Ovary (tissue), 9 donors: Measurements from ENCODE around the gene OR6K2. TPM values are rescaled to one million over a fixed set of nuclear protein-coding genes. Genes with fewer than 3 reads are reported as not detected.

ENCODE experiments used
- DNase-seq, 5 donors: peaks; one replicate each; pipeline ENCODE4 v3.0.0-alpha.2; 2019 to 2020
- H3K27ac ChIP-seq, 2 donors: fragments of 200-600 bp; one replicate each; pipeline versions ENCODE4 v1.5.1 to v1.8.0; 2019 to 2022
- H3K27me3 ChIP-seq: fragments of 200-600 bp; one replicate; pipeline ENCODE4 v1.8.0; 2022
- H3K36me3 ChIP-seq: fragments of 200-600 bp; sonication (generic); one replicate; pipeline ENCODE4 v1.5.1; 2019
- H3K4me1 ChIP-seq: one replicate; pipeline ENCODE4 v1.8.1; 2013; ENCODE audit warnings: mild to moderate bottlenecking, moderate library complexity; ENCODE audit not compliant: insufficient read depth
- H3K4me3 ChIP-seq: fragments of 200-600 bp; sonication (generic); one replicate; pipeline ENCODE4 v1.5.1; 2017
- H3K9me3 ChIP-seq, 2 donors: fragments of 200-600 bp in 1 of 2; sonication (generic) in 1 of 2; one replicate each; pipeline versions ENCODE4 v1.5.1 to v1.8.1; 2013 to 2019; ENCODE audit warnings: mild to moderate bottlenecking in 1 of 2, moderate library complexity in 1 of 2
- EP300 ChIP-seq: sonication (generic); formaldehyde crosslinking; IDR thresholded peaks from one replicate; pipeline ENCODE4 v1.6.1; 2017; ENCODE audit warnings: antibody characterized with exemption
- POLR2A ChIP-seq: fragments of 450-650 bp; IDR thresholded peaks from one replicate; pipeline ENCODE4 v1.6.1; 2017; ENCODE audit warnings: antibody characterized with exemption, mild to moderate bottlenecking, moderate library complexity
- WGBS, 3 donors: extraction: QIAGEN DNeasy Blood & Tissue Kit in 1 of 3; methylation state at CpG; one replicate each; pipeline versions ENCODE4 v1.1.5 to v1.1.7; 2013 to 2017; 5-methylcytosine and 5-hydroxymethylcytosine counted together
- intact Hi-C, 4 donors: fragments of 100-400 bp; cut with DNase I; formaldehyde crosslinking; loops; one replicate each; pipeline versions ENCODE4 v1.11.0 to v1.15.1; 2022 to 2023
- polyA plus RNA-seq, 2 donors: library from polyadenylated mRNA; stranded (reverse); fragments of 200-250 nt in 1 of 2; fragments of 350-450 nt in 1 of 2; fragmentation: Illumina TruSeq in 1 of 2; extraction: RNeasy Lipid Tissue Mini Kit (QIAGEN cat#74804) in 1 of 2; gene quantifications; one replicate each; pipeline ENCODE4 v1.2.3, GENCODE V29; 2013 to 2014
- total RNA-seq, 7 donors: library from RNA; depleted of rRNA in 2 of 7; stranded (reverse); fragments of >200 nt in 2 of 7; fragmentation: NEBNext Ultra II Directional in 3 of 7; extraction: Animal tissue kit (Norgen Biotek cat#: 25700) in 3 of 7; gene quantifications; one replicate each; pipeline versions ENCODE4 v1.1.0 to v1.2.4, GENCODE V29; 2016 to 2023
- TF ChIP-seq, protein P1 (sequence below), 3 donors: fragments of 450-650 bp in 2 of 3; fragments of 200-600 bp in 1 of 3; IDR thresholded peaks; one replicate each; pipeline versions ENCODE4 v1.5.1 to v1.8.0; 2016 to 2022; ENCODE audit warnings: antibody characterized with exemption in 3 of 3, mild to moderate bottlenecking in 1 of 3
- donor health status: DM: no; HTN: no; CAD: no; lungs with moderate emphysema.
- donor health status: DM: no; HTN: no; CAD: no.
- donor health status: Bipolar disorder and iron deficiency.
- donor health status: DM: yes; HTN: yes; CAD: no.
- donor health status: DM: no; HTN: no; CAD: no.
- donor health status: DM: yes; HTN: yes; CAD: no.

OR6K2 gene
- total and polyA plus RNA-seq, 9 donors, result not detected

DNA sequence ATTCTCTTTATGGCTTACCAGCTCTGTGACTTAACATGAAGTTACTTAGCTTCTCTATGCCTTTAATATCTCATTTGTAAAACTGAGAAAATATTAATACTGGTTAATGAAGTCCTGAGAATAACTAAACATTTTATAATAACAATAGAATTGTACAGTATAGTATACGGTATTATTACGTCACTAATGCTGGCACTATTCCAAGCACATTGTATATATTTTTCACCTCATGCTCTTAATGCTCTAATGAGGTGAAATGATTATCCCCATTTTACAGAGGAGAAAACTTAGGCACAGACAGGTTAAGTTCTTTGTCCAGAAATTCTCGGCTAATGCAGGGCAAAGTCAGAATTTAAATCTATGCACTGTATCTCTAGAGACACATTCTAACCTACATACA is 19.2 kb upstream of the OR6K2 start:
- H3K27ac ChIP-seq, result no peak overlapping the region
- no peak overlapping the region for H3K4me3 ChIP-seq
- no peak for DNase-seq
- TF ChIP-seq POLR2A (no peak), EP300 (no peak)
- TF ChIP-seq, protein P1, sequence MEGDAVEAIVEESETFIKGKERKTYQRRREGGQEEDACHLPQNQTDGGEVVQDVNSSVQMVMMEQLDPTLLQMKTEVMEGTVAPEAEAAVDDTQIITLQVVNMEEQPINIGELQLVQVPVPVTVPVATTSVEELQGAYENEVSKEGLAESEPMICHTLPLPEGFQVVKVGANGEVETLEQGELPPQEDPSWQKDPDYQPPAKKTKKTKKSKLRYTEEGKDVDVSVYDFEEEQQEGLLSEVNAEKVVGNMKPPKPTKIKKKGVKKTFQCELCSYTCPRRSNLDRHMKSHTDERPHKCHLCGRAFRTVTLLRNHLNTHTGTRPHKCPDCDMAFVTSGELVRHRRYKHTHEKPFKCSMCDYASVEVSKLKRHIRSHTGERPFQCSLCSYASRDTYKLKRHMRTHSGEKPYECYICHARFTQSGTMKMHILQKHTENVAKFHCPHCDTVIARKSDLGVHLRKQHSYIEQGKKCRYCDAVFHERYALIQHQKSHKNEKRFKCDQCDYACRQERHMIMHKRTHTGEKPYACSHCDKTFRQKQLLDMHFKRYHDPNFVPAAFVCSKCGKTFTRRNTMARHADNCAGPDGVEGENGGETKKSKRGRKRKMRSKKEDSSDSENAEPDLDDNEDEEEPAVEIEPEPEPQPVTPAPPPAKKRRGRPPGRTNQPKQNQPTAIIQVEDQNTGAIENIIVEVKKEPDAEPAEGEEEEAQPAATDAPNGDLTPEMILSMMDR (IDR thresholded peaks at IDR 0.05), result no peak
- WGBS, 3 donors, result 70 to 76% (median 70%) methylated on average over 3 of the region's 3 CpGs
- H3K27me3 ChIP-seq, result no peaks in the 10 kb centered on the region
- intact Hi-C loops, result no loop called here
- H3K36me3 ChIP-seq, result no peaks in the 10 kb centered on the region
- H3K9me3 ChIP-seq, result no peaks in the 10 kb centered on the region
- no peaks in the 10 kb centered on the region for H3K4me1 ChIP-seq

GRCh38 chr1:158717344-158717743 is 16.9 kb upstream of the OR6K2 start:
- H3K9me3 ChIP-seq, result no peaks in the 10 kb centered on the region
- no peaks in the 10 kb centered on the region for H3K27me3 ChIP-seq
- 85 to 93% (median 90%) methylated on average over 6 of the region's 6 CpGs for WGBS, 3 donors
- intact Hi-C loops, result no loop called here
- H3K36me3 ChIP-seq, result no peaks in the 10 kb centered on the region
- DNase-seq, result no peak
- no peak for TF ChIP-seq EP300
- TF ChIP-seq POLR2A, result no peak
- TF ChIP-seq, protein P1 (IDR thresholded peaks at IDR 0.05), result no peak
- no peak overlapping the region for H3K27ac ChIP-seq
- no peak overlapping the region for H3K4me3 ChIP-seq
- H3K4me1 ChIP-seq, result no peaks in the 10 kb centered on the region

GRCh38 chr1:158716335-158716734 is 15.9 kb upstream of the OR6K2 start:
- Histone ChIP-seq H3K4me1 (no peaks in the 10 kb centered on the region), H3K9me3 (no peaks in the 10 kb centered on the region), H3K4me3 (no peak overlapping the region), H3K27ac (no peak overlapping the region), H3K36me3 (no peaks in the 10 kb centered on the region), H3K27me3 (no peaks in the 10 kb centered on the region)
- 32 to 57% (median 44%) methylated on average over 1 of the region's 1 CpG for WGBS, 3 donors
- TF ChIP-seq, protein P1 (IDR thresholded peaks at IDR 0.05), result no peak
- TF ChIP-seq POLR2A, result no peak
- DNase-seq, result no peak
- intact Hi-C loops, result no loop called here

- 52 to 63% (median 53%) methylated on average over 1 of the region's 1 CpG for WGBS, 3 donors
- DNase-seq, result no peak
- H3K4me3 ChIP-seq, result no peak overlapping the region
- no peak overlapping the region for H3K27ac ChIP-seq
- no peaks in the 10 kb centered on the region for H3K4me1 ChIP-seq
- intact Hi-C loops, result no loop called here
- H3K27me3 ChIP-seq, result no peaks in the 10 kb centered on the region
- TF ChIP-seq EP300 (no peak), POLR2A (no peak)
- no peaks in the 10 kb centered on the region for H3K36me3 ChIP-seq
- H3K9me3 ChIP-seq, result no peaks in the 10 kb centered on the region
Measured at GRCh38 chr1:158714754-158715153, 14.3 kb upstream of the OR6K2 start.

DNA sequence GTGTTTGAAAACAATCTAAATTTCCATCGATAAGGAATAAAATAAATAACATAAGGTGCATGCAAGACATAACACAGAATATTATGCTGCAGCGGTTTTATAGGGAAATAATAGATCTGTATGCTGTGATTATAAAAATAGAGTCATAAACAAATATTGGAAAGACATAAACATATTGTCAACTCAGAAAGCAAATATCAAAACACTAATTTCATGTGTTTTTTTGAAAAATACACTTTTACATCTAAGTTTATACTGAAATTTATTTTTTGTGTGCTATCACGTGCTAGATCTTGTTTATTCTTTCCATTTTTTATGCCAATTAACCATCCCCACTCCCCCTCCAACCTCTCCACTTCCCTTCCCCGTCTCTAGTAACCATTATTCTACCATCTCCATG is 10.6 kb upstream of the OR6K2 start:
- TF ChIP-seq EP300, result no peak
- TF ChIP-seq, protein P1 (IDR thresholded peaks at IDR 0.05), result no peak
- no peak for TF ChIP-seq POLR2A
- no peaks in the 10 kb centered on the region for H3K4me1 ChIP-seq
- no peak overlapping the region for H3K4me3 ChIP-seq
- 58 to 73% (median 70%) methylated on average over 4 of the region's 4 CpGs for WGBS, 3 donors
- DNase-seq, result no peak
- H3K27me3 ChIP-seq, result no peaks in the 10 kb centered on the region
- intact Hi-C loops, result no loop called here
- no peak overlapping the region for H3K27ac ChIP-seq
- no peaks in the 10 kb centered on the region for H3K36me3 ChIP-seq
- H3K9me3 ChIP-seq, result no peaks in the 10 kb centered on the region
